Pancreas (tissue), 10 donors: ENCODE measurements around the gene ARSB. TPM values are rescaled to one million over a fixed set of nuclear protein-coding genes. Genes with fewer than 3 reads are reported as not detected.

Experiments used
- ATAC-seq, 4 donors: fragments of 200-7000 bp; cut with Tn5 transposase; one replicate each; pipeline versions ENCODE4 v1.8.0 to v1.9.1; 2020; ENCODE audit warnings: mild to moderate bottlenecking in 4 of 4, moderate library complexity in 4 of 4
- DNase-seq, 6 donors: peaks; one replicate each; pipeline ENCODE4 v3.0.0-alpha.2; 2020
- FAIRE-seq: peaks from 2 replicates; lab custom pipeline; 2012; peaks lifted over from hg19 to GRCh38; lab: Jason Lieb, UNC
- H3K27ac ChIP-seq, 4 donors: fragments of 200-600 bp; sonication (generic); 1 replicate in 3 of 4; 2 replicates in 1 of 4; pipeline versions ENCODE4 v1.5.0 to v1.8.0; 2020
- H3K27me3 ChIP-seq, 4 donors: fragments of 200-600 bp; one replicate each; pipeline ENCODE4 v1.8.0; 2021
- H3K36me3 ChIP-seq, 3 donors: fragments of 200-600 bp; sonication (generic) in 1 of 3; one replicate each; pipeline versions ENCODE4 v1.5.0 to v1.8.0; 2020 to 2021
- H3K4me1 ChIP-seq, 3 donors: fragments of 200-600 bp; one replicate each; pipeline ENCODE4 v1.8.0; 2021
- H3K4me3 ChIP-seq, 4 donors: fragments of 200-600 bp; sonication (generic) in 2 of 4; one replicate each; pipeline versions ENCODE4 v1.5.0 to v1.8.0; 2020 to 2021
- H3K9me3 ChIP-seq, 4 donors: fragments of 200-600 bp; one replicate each; pipeline ENCODE4 v1.8.0; 2021
- WGBS, 2 donors: extraction: QIAGEN DNeasy Blood & Tissue Kit; methylation state at CpG; one replicate each; pipeline ENCODE4 v1.1.7; 2013; 5-methylcytosine and 5-hydroxymethylcytosine counted together
- intact Hi-C, 3 donors: fragments of 100-400 bp; cut with DNase I; formaldehyde crosslinking; loops; one replicate each; pipeline versions ENCODE4 v1.11.1 to v1.14.2; 2022
- polyA plus RNA-seq, 2 donors: library from polyadenylated mRNA; stranded (reverse); fragments of 200-250 nt; gene quantifications; one replicate each; pipeline ENCODE4 v1.2.3, GENCODE V29; 2013
- total RNA-seq, 6 donors: library from RNA; stranded (reverse); fragmentation: NEBNext Ultra II Directional in 4 of 6; extraction: Animal tissue kit (Norgen Biotek cat#: 25700) in 4 of 6; gene quantifications; one replicate each; pipeline versions ENCODE4 v1.2.1 to v1.2.4, GENCODE V29; 2021 to 2023
- TF ChIP-seq, protein P1 (sequence below), 4 donors: fragments of 200-600 bp; sonication (generic) in 3 of 4; IDR thresholded peaks; one replicate each; pipeline versions ENCODE4 v1.5.0 to v1.8.0; 2021; ENCODE audit warnings: antibody characterized with exemption in 4 of 4
- donor health status: healthy with polysubstance abuse.
- donor health status: DM: no; HTN: no; CAD: no; lungs with moderate emphysema.
- donor health status: DM: no; HTN: no; CAD: no.
- donor health status: control.
- donor health status: control.
- donor health status: Bipolar disorder and iron deficiency.
- donor health status: DM: yes; HTN: yes; CAD: no.
- donor health status: DM: no; HTN: no; CAD: no.
- donor health status: DM: no; HTN: no; CAD: no.
- donor health status: DM: yes; HTN: yes; CAD: no.

Gene ARSB
- total and polyA plus RNA-seq, 8 donors, result 1.6 to 11.5 (median 5.8) TPM

DNA sequence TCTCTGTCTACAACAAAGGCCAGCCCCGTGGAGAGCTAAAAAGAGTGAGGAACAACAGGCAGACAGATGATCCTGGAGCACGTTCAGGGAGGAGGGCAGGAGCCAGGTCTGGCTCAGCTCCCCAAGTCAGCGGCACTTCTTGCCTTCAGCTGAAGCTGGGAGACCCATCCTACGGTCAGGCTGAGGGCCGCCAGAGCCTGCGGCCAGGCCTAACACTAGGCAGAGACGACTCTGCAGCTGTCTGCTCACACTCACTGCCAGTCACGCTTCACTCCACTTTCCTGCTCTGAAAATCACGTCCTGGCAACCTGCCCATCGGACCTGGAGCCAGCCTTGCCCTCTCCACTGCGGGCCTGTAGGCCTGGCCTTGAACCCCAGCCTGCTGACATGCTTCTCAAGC lies 175.7 kb downstream of the ARSB start:
- no peaks in the 10 kb centered on the region for H3K4me1 ChIP-seq
- no peaks in the 10 kb centered on the region for H3K9me3 ChIP-seq
- peak in 1 of 6 donors; percentile 19 for DNase-seq
- intact Hi-C loops, result no loop called here
- no peaks in the 10 kb centered on the region for H3K27me3 ChIP-seq
- no peak overlapping the region for H3K27ac ChIP-seq
- TF ChIP-seq, protein P1, sequence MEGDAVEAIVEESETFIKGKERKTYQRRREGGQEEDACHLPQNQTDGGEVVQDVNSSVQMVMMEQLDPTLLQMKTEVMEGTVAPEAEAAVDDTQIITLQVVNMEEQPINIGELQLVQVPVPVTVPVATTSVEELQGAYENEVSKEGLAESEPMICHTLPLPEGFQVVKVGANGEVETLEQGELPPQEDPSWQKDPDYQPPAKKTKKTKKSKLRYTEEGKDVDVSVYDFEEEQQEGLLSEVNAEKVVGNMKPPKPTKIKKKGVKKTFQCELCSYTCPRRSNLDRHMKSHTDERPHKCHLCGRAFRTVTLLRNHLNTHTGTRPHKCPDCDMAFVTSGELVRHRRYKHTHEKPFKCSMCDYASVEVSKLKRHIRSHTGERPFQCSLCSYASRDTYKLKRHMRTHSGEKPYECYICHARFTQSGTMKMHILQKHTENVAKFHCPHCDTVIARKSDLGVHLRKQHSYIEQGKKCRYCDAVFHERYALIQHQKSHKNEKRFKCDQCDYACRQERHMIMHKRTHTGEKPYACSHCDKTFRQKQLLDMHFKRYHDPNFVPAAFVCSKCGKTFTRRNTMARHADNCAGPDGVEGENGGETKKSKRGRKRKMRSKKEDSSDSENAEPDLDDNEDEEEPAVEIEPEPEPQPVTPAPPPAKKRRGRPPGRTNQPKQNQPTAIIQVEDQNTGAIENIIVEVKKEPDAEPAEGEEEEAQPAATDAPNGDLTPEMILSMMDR (IDR thresholded peaks at IDR 0.05), result no peak
- no peaks in the 10 kb centered on the region for H3K36me3 ChIP-seq
- no peak for FAIRE-seq
- WGBS, 2 donors, result 78 to 79% methylated on average over 10 to 11 of the region's 11 CpGs
- H3K4me3 ChIP-seq, result no peak overlapping the region
- ATAC-seq, result no peak

DNA sequence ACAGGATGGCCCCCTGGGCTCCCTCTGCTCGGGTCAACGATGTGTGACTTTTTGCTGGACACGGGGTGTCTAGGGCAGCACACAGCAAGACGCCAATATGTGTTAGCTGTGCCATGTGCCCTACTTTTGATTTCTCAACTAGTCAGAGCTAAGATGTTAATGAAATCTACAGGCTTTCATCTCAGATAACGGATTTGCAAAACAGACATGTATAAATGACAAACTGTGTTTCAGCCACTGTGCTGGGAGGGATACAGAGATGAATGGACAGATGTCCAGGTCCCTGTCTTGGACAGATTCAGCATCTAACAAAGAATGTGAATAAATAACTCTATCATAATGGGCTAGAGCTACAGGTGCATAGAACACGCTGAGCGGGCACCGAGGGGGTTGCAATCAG lies 176.3 kb downstream of the ARSB start:
- intact Hi-C loops, result no loop called here
- FAIRE-seq (no peak), DNase-seq (no peak), ATAC-seq (no peak)
- Histone ChIP-seq H3K27ac (no peak overlapping the region), H3K9me3 (no peaks in the 10 kb centered on the region), H3K4me1 (no peaks in the 10 kb centered on the region), H3K27me3 (no peaks in the 10 kb centered on the region), H3K4me3 (no peak overlapping the region), H3K36me3 (no peaks in the 10 kb centered on the region)
- WGBS, 2 donors, result 89 to 93% methylated on average over 8 of the region's 8 CpGs
- TF ChIP-seq, protein P1 (IDR thresholded peaks at IDR 0.05), result no peak

DNA sequence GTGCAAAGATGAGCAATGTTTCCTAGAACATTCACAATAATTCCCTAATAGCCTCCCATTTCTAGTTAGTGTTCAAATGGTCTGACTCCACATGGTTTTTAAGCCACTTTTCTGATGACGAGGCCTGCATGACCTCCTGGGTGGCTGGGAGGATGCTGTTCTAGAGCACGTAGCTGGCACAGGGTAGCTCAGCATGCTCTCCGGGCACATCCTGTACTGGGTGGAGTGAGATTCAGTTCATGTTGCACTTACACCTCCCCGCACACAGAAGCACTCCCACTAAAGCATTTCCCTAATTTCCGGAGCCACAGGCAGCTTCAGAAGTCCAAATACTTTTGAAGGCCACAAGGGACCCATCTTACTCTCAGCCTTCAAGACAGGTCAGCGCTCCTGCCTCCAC lies 176.7 kb downstream of the ARSB start:
- no peak for DNase-seq
- WGBS, 2 donors, result 93% methylated on average over 6 of the region's 6 CpGs

DNA sequence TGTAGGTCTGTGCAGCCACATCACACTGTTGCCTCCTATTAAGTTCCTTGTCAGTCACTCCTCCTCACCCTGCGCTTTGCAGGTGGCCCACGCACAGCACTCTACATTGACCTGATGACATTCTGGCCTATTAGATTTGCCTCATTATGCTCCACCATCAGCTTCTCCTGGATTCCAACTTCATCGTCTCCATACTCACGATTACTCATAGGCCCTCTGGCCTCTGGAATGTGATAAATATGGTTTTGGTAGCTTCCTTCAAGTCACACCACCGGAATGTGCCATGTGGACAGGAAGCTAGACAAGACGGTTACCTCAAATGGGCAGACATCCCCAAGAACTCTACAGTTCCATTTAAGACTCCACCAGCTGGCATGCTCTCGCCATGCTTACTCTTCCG lies 178.6 kb downstream of the ARSB start:
- WGBS, 2 donors, result 97% methylated on average over 8 of the region's 8 CpGs
- Histone ChIP-seq H3K4me3 (no peak overlapping the region), H3K27me3 (no peaks in the 10 kb centered on the region), H3K36me3 (no peaks in the 10 kb centered on the region), H3K27ac (no peak overlapping the region), H3K9me3 (no peaks in the 10 kb centered on the region), H3K4me1 (no peaks in the 10 kb centered on the region)
- no peak for FAIRE-seq
- no peak for ATAC-seq
- intact Hi-C loops, result no loop called here
- TF ChIP-seq, protein P1 (IDR thresholded peaks at IDR 0.05), result no peak
- DNase-seq, result no peak

More for the DNA sequence above, 176.7 kb downstream of the ARSB start:
- ATAC-seq, result no peak
- no peaks in the 10 kb centered on the region for H3K27me3 ChIP-seq
- H3K4me3 ChIP-seq, result no peak overlapping the region
- TF ChIP-seq, protein P1 (IDR thresholded peaks at IDR 0.05), result no peak
- no peak overlapping the region for H3K27ac ChIP-seq
- no peaks in the 10 kb centered on the region for H3K4me1 ChIP-seq
- intact Hi-C loops, result no loop called here
- FAIRE-seq, result no peak
- H3K36me3 ChIP-seq, result no peaks in the 10 kb centered on the region
- no peaks in the 10 kb centered on the region for H3K9me3 ChIP-seq

DNA sequence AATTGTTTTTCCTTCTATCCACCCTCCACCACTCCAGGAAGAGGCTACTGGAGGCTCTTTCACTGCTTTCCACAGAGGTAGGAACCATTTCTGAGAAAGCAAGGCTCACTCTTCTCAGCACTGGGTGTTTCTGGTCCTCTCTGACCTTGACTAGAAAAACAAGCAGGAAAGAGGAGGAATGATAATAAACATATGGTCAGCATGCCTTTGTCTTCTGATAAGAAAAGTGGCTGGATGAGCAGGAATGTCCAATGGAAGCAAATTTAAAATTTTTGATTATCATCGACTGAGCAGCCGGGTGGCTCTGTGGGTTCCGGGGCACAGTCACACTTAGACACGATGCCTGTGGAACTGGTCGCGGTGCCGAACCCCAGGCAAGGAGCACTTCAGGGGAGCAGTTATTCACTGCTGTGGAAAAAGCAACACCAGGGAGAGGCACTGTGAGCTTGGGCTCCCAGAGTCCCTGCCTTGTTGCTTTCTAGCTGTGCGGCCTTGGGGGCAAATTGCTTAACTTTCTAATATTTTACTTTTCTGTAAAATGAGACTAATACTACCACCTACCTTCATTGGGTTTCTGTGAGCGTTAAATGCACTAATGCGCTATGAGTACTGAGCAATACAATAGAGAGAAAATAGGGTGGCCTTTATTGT lies 179.5 kb downstream of the ARSB start:
- no peak overlapping the region for H3K27ac ChIP-seq
- FAIRE-seq (no peak), DNase-seq (no peak), ATAC-seq (no peak)
- H3K4me3 ChIP-seq, result no peak overlapping the region
- intact Hi-C loops, result no loop called here
- no peaks in the 10 kb centered on the region for H3K27me3 ChIP-seq
- H3K36me3 ChIP-seq, result no peaks in the 10 kb centered on the region
- no peaks in the 10 kb centered on the region for H3K4me1 ChIP-seq
- 95 to 96% methylated on average over 10 of the region's 10 CpGs for WGBS, 2 donors
- TF ChIP-seq, protein P1 (IDR thresholded peaks at IDR 0.05), result no peak
- no peaks in the 10 kb centered on the region for H3K9me3 ChIP-seq
